ENCODE results near the gene PRKCA. TPM values are rescaled to one million over a fixed set of nuclear protein-coding genes. Genes with fewer than 3 reads are reported as not detected.
"Not testable (repeated sequence)": the region's sequence is repeated elsewhere in the genome, so short reads cannot be mapped to it uniquely, and the experiment has no call there.

The PRKCA gene
- total RNA-seq, 1 donor: 60.5 TPM

DNA sequence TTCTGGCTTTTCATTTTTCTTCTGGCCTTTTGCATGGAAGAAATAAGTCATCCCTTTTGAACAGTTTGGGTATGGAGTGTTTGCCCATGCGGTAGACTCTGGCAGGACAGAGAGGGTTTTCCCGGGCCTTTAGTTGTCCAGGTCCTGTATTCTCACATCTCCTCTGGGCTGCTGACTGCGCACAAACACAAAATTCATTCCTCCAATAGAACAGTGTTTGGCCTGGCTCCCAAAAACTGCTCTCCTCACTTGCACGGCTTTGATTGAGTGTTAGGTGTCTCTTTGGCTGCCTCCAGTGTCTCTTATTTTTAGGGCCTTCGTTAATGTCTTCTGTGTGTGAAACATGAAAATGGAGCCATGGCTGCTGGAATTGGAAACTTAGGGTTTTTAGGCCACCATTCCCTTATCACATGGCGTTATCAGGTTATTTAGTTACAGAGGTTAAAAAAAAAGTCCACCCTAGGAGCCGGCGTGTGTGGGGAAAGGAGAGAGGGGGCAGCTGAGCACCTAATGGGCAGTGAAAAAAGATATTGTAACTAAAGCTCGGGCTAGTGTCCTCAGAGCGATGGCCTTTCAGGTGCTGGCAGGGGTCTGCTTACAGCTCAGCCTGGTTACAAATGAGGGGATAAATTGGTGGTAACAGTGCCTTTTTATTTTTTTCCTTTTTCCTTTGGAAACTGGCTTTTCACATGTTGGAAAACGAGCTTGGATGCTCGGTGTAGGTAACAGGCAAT is 47.3 kb downstream of the PRKCA start:
- TF ChIP-seq, protein P1, sequence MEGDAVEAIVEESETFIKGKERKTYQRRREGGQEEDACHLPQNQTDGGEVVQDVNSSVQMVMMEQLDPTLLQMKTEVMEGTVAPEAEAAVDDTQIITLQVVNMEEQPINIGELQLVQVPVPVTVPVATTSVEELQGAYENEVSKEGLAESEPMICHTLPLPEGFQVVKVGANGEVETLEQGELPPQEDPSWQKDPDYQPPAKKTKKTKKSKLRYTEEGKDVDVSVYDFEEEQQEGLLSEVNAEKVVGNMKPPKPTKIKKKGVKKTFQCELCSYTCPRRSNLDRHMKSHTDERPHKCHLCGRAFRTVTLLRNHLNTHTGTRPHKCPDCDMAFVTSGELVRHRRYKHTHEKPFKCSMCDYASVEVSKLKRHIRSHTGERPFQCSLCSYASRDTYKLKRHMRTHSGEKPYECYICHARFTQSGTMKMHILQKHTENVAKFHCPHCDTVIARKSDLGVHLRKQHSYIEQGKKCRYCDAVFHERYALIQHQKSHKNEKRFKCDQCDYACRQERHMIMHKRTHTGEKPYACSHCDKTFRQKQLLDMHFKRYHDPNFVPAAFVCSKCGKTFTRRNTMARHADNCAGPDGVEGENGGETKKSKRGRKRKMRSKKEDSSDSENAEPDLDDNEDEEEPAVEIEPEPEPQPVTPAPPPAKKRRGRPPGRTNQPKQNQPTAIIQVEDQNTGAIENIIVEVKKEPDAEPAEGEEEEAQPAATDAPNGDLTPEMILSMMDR (IDR thresholded peaks at IDR 0.05; ENCODE audit: insufficient read depth, low read depth, low read length): no peak
- no peak for DNase-seq (ENCODE audit: low read depth)
- no peak overlapping the region for H3K4me3 ChIP-seq (ENCODE audit: low read depth, low read length)

DNA sequence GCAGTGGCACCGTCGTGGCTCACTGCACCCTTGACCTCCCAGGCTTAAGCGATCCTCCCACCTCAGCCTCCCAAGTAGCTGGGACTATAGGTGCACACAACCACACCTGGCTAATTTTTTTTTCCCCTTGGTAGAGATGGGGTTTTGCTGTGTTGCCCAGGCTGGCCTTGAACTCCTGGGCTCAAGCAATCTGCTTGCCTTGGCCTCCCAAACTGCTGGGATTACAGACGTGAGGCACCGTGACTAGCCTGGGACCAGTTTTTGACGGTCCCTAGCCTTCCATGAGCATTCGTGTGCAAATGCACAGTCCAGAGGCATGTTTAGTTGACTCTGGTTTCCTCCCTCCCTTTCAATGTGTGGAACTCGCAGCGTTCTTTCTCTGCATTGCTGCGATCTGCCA is 48.2 kb downstream of the PRKCA start:
- H3K4me3 ChIP-seq (ENCODE audit: low read depth, low read length); DNase-seq (ENCODE audit: low read depth): not testable (repeated sequence)

DNA sequence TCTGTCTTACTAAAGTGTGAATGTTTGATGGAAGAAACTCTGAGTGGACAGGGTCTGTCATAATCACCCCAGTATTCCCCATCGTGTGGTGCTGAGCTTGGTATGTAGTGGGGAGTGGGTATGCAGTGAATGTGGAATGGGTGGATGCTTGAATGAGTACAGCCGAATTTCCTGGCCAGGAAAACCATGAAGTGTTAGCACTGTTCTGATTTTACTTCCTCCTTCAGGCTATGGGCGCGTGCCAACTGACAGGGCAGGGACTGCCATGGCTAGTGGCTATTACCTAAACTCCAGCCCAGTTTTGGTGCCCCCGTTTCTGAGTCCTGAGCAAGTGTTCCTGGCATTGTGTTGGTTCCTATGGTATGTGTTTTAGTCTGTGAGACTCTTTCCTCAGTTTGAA is 48.6 kb downstream of the PRKCA start:
- TF ChIP-seq, protein P1 (IDR thresholded peaks at IDR 0.05; ENCODE audit: insufficient read depth, low read depth, low read length): no peak
- DNase-seq (ENCODE audit: low read depth): no peak

DNA sequence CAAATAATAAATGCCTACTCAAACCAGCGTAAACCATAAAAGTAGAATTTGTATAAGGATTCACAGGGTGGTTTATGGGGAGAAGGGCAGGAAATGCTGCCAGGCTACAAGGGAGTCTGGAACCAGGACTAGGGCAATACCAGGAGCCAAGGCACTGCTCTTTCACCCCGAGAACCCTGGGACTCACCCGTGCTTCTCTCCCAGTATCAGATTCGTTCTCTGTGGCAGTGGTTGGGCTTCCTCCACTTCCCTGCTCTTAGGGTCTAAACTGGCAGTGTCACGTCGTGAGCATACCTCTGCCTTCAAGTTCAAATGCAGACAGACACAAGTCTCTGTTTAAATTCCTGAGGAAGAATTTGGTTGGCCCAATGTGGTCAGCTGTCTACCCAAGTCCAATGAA is 49.3 kb downstream of the PRKCA start:
- H3K4me3 ChIP-seq (ENCODE audit: low read depth, low read length): no peak overlapping the region
- no peak for DNase-seq (ENCODE audit: low read depth)
- TF ChIP-seq, protein P1 (IDR thresholded peaks at IDR 0.05; ENCODE audit: insufficient read depth, low read depth, low read length): no peak

More for the DNA sequence above, 48.6 kb downstream of the PRKCA start:
- no peak overlapping the region for H3K4me3 ChIP-seq (ENCODE audit: low read depth, low read length)

DNA sequence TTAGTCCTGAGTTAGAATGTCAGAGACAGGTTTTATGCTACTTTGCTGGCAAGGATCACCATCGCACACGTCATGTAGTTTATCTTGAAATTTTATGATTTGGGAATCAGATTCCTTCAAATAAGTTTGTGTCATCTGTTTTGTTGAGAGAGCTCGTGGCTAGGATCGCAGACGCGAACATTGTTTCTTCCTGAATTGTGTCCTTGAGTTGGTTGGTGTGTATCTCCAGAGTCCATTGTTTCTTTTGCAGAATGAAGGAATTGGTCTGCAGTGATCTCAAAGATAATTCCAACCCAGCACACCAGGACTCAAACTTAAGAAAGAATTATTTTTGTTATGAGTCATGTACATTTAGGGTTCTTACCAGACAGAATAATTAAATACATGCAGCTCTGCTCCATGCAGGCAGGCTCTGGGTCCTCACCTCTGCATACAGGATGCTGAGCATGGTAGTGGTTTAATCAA is 51.6 kb downstream of the PRKCA start:
- peak; percentile 84 for DNase-seq (ENCODE audit: low read depth)
- H3K4me3 ChIP-seq (ENCODE audit: low read depth, low read length): no peak overlapping the region
- TF ChIP-seq, protein P1 (IDR thresholded peaks at IDR 0.05; ENCODE audit: insufficient read depth, low read depth, low read length): no peak

DNA sequence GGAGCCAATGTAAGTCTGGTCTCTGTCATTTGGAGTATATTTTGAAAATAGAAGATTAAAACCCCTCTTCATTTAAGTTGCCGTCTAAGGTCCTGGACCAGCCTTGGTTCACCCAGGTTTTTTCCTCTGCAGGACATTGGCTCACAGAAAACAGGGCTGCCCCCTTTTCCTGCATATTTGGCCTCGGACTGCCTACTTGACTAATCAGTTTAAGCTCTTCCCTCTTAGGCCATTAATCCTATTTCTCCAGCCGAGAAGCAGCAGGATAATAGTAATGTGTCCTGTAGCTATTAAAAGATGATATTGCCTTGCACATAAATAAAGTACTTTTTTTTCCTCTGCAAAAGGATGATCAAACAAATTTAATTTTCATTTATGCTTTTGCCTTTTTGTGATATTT is 52.1 kb downstream of the PRKCA start:
- TF ChIP-seq, protein P1 (IDR thresholded peaks at IDR 0.05; ENCODE audit: insufficient read depth, low read depth, low read length): no peak
- no peak overlapping the region for H3K4me3 ChIP-seq (ENCODE audit: low read depth, low read length)
- DNase-seq (ENCODE audit: low read depth): peak; percentile 33

DNA sequence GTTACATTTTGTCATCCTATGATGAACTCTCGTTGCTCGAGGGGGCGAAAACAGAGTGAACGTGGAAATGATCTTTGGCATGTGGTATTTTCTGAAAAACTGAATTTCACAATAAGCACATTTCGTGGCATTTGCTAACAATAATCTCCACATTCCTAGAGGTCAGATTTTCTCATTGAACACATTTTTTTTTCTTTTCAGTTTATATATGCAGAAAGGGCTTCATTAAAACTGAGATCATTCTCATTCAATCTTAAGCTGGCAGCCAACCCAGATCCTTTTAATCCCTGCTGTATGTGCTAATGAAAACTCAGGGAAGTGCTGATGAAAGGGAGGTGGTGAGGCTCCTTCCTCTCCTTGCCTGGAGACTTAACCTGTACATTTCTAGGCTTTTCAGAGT is 52.6 kb downstream of the PRKCA start:
- no peak overlapping the region for H3K4me3 ChIP-seq (ENCODE audit: low read depth, low read length)
- peak; percentile 62 for DNase-seq (ENCODE audit: low read depth)
- TF ChIP-seq, protein P1 (IDR thresholded peaks at IDR 0.05; ENCODE audit: insufficient read depth, low read depth, low read length): no peak
